Esophagus squamous epithelium (tissue), 4 donors: ENCODE results near the gene CLEC2B.
A peak's percentile ranks its signal among the peaks of the same experiment; 100 is the strongest.

Experiments
- POLR2A ChIP-seq, 4 donors: fragments of 450-650 bp; IDR thresholded peaks; one replicate each; pipeline ENCODE4 v1.6.1; 2017; ENCODE audit warnings: antibody characterized with exemption in 4 of 4, mild to moderate bottlenecking in 4 of 4, moderate library complexity in 3 of 4
- TF ChIP-seq, protein P1 (sequence below), 6 experiments: fragments of 450-650 bp in 4 of 6; fragments of 200-600 bp in 2 of 6; sonication (generic) in 2 of 6; IDR thresholded peaks; one replicate each; pipeline ENCODE4 v1.5.1; 2016 to 2019; ENCODE audit warnings: antibody characterized with exemption in 6 of 6, mild to moderate bottlenecking in 4 of 6, moderate library complexity in 4 of 6

DNA sequence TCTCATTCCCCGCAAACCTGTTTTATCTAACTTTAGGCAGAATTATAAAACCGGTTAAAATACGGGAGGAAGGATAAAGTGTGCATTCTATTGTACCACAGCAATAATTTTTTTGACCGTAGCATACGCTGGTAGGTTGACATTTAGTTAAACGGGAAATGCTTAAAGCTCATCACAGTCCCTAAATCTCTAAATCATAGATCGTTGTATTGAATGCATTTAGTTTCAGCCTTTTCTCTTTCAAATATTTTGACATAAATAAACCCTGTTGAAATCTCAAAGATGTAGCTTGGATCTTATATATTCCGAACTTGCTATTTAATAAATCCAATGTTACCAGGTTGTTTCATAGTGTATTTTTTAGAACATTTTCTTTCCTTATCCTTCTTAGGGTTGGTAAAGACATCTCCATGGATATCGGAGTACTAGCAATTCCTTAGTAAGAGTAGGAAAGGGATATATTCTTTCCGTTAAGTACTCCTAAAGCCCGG lies 798 bp downstream of the CLEC2B start:
- TF ChIP-seq, protein P1, sequence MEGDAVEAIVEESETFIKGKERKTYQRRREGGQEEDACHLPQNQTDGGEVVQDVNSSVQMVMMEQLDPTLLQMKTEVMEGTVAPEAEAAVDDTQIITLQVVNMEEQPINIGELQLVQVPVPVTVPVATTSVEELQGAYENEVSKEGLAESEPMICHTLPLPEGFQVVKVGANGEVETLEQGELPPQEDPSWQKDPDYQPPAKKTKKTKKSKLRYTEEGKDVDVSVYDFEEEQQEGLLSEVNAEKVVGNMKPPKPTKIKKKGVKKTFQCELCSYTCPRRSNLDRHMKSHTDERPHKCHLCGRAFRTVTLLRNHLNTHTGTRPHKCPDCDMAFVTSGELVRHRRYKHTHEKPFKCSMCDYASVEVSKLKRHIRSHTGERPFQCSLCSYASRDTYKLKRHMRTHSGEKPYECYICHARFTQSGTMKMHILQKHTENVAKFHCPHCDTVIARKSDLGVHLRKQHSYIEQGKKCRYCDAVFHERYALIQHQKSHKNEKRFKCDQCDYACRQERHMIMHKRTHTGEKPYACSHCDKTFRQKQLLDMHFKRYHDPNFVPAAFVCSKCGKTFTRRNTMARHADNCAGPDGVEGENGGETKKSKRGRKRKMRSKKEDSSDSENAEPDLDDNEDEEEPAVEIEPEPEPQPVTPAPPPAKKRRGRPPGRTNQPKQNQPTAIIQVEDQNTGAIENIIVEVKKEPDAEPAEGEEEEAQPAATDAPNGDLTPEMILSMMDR (IDR thresholded peaks at IDR 0.05): no peak
- peak in 1 of 4 donors; percentile 31 for TF ChIP-seq POLR2A (IDR thresholded peaks at IDR 0.05)
